Cerebellar nuclear complex (tissue), 1 donor: ENCODE data around the gene AXDND1.
"Not testable (repeated sequence)": the region's sequence is repeated elsewhere in the genome, so short reads cannot be mapped to it uniquely, and the experiment has no call there.

Experiments
- DNase-seq, 2 experiments: peaks; one replicate each; lab custom pipeline; 2025; lab: John Stamatoyannopoulos, UW

Gene AXDND1

GRCh38 chr1:179465661-179466060, 99.9 kb downstream of the AXDND1 start:
- not testable (repeated sequence) for DNase-seq

- DNase-seq: no peak
Measured at GRCh38 chr1:179474713-179475112, 108.9 kb downstream of the AXDND1 start.

GRCh38 chr1:179476484-179476883, 110.7 kb downstream of the AXDND1 start:
- no peak for DNase-seq

GRCh38 chr1:179478370-179478769, 112.6 kb downstream of the AXDND1 start:
- no peak for DNase-seq

GRCh38 chr1:179490611-179491010, 124.8 kb downstream of the AXDND1 start:
- DNase-seq: no peak

- DNase-seq: no peak
Measured at GRCh38 chr1:179493323-179493722, 127.6 kb downstream of the AXDND1 start.

- no peak for DNase-seq
Measured at GRCh38 chr1:179506199-179506598, 140.4 kb downstream of the AXDND1 start.

GRCh38 chr1:179509384-179509783, 143.6 kb downstream of the AXDND1 start:
- no peak for DNase-seq

GRCh38 chr1:179510038-179510437, 144.3 kb downstream of the AXDND1 start:
- no peak for DNase-seq

GRCh38 chr1:179516976-179517705, 151.4 kb downstream of the AXDND1 start:
- no peak for DNase-seq

GRCh38 chr1:179518544-179518943, 152.8 kb downstream of the AXDND1 start:
- not testable (repeated sequence) for DNase-seq

- DNase-seq: no peak
Measured at GRCh38 chr1:179529482-179530195, 163.9 kb downstream of the AXDND1 start.

- DNase-seq: no peak
Measured at GRCh38 chr1:179530352-179530751, 164.6 kb downstream of the AXDND1 start.

GRCh38 chr1:179541774-179542173, 176.0 kb downstream of the AXDND1 start:
- no peak for DNase-seq

GRCh38 chr1:179545321-179545720, 179.6 kb downstream of the AXDND1 start:
- no peak for DNase-seq

GRCh38 chr1:179547021-179547535, 181.3 kb downstream of the AXDND1 start:
- no peak for DNase-seq

GRCh38 chr1:179548666-179549367, 183.0 kb downstream of the AXDND1 start:
- no peak for DNase-seq

GRCh38 chr1:179549368-179549700, 183.6 kb downstream of the AXDND1 start:
- no peak for DNase-seq

- DNase-seq: no peak
Measured at GRCh38 chr1:179550746-179551682, 185.2 kb downstream of the AXDND1 start.

- no peak for DNase-seq
Measured at GRCh38 chr1:179554427-179554826, 188.7 kb downstream of the AXDND1 start.

- no peak for DNase-seq
Measured at GRCh38 chr1:179558078-179558477, 192.3 kb downstream of the AXDND1 start.
